GM13977 (cell line): Measurements from ENCODE around the gene CRNKL1.

Experiments used
- DNase-seq: peaks from one replicate; pipeline ENCODE4 v3.0.0; 2012; ENCODE audit warnings: low spot score
- in situ Hi-C: fragments of 300-500 bp; cut with MboI; formaldehyde crosslinking; loops from one replicate; pipeline ENCODE4 v1.12.0; 2022; ENCODE audit warnings: low sequenced_read_pairs, low pct_unique_long_range_greater_than_20kb, mixed read lengths, inconsistent platforms; ENCODE audit not compliant: unreplicated experiment
- TF ChIP-seq, protein P1 (sequence below): IDR thresholded peaks from 2 replicates; pipeline ENCODE4 v1.5.1; 2012; ENCODE audit warnings: mild to moderate bottlenecking, control low read depth; ENCODE audit not compliant: insufficient read depth; ENCODE audit errors: extremely low read depth, missing control alignments

The CRNKL1 gene

DNA sequence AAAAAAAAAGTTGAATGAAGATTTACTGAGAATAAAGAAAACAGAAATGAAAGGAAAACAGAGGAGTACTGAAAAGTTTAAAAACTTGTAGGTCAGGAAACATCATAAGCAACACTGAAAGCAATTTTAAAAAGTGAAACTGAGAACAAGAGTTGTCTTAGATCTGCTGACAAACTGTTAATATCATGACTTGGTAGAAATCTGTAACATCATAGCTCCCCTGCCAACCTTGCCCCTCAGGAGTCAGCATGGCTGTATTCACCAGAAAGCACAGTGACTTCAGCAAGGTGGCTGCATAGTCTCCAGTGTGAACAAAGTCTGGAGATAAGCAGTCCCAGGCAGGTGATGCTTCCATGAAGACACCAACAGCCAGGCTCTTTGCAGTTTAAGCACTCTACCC, 29.8 kb downstream of the CRNKL1 start:
- DNase-seq: peak; percentile 56
- in situ Hi-C loops: no loop called here
- TF ChIP-seq, protein P1, sequence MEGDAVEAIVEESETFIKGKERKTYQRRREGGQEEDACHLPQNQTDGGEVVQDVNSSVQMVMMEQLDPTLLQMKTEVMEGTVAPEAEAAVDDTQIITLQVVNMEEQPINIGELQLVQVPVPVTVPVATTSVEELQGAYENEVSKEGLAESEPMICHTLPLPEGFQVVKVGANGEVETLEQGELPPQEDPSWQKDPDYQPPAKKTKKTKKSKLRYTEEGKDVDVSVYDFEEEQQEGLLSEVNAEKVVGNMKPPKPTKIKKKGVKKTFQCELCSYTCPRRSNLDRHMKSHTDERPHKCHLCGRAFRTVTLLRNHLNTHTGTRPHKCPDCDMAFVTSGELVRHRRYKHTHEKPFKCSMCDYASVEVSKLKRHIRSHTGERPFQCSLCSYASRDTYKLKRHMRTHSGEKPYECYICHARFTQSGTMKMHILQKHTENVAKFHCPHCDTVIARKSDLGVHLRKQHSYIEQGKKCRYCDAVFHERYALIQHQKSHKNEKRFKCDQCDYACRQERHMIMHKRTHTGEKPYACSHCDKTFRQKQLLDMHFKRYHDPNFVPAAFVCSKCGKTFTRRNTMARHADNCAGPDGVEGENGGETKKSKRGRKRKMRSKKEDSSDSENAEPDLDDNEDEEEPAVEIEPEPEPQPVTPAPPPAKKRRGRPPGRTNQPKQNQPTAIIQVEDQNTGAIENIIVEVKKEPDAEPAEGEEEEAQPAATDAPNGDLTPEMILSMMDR: no peak

DNA sequence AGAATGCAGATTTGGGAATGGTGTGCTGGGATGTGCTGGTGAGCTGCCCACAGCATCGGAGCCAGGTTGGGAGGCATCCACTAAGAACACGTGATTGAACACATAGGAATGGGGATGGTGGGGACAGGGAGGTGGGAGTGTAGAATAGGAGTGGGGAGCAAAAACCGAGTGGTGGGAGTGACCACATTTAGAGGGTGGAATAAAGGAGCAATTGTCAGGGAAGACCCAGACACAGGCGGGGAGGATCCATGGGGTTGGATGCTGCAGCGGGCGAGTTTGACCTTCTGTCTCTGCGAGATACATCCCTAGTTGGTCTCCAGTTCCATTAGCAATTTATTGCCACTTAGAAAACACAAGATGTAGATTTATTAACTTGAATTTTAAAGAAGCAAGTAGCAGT, 30.4 kb downstream of the CRNKL1 start:
- DNase-seq: no peak

DNA sequence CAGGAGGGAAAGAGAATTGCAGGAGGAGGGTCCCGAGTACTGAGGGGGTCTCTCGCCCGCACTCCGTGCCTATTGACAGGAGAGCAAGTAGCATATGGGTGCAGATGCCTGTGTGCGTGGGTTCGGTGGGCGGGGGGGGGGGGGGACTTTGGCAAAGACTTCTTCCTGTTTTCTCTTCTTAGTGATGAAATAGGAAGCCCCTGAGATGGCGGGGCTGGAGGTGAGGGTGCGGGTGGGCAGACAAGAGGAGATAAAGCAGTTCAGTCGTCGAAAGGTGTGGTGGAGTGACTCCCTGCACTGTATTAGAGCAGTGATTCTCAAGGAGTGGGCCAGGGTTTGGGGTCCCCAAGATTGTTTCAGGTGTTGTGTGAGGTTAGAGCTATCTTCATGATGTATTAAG, 31.4 kb downstream of the CRNKL1 start:
- no peak for DNase-seq
- TF ChIP-seq, protein P1: no peak
- in situ Hi-C loops: no loop called here

More for the DNA sequence above, 30.4 kb downstream of the CRNKL1 start:
- in situ Hi-C loops: no loop called here
- TF ChIP-seq, protein P1: no peak

DNA sequence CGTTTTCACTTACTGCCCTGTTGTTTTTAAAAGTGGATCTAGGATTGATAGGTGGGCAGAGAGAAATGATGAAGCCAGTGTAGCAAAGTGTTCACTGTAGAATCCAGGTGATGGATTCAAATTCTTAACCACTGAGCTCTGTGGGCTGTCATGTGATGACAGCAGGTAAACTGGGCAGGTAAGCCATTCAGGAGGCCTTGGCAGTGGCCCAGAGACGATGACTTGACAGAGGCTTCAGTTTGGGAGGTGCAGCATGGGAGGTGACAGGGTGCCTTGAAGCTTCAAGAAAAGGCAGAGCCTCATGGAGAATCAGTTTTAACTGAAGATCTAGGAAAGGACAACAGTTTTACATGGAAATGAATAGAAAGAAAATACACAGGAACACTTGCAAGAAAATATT, 33.1 kb downstream of the CRNKL1 start:
- no peak for DNase-seq
- TF ChIP-seq, protein P1: no peak
- in situ Hi-C loops: no loop called here

DNA sequence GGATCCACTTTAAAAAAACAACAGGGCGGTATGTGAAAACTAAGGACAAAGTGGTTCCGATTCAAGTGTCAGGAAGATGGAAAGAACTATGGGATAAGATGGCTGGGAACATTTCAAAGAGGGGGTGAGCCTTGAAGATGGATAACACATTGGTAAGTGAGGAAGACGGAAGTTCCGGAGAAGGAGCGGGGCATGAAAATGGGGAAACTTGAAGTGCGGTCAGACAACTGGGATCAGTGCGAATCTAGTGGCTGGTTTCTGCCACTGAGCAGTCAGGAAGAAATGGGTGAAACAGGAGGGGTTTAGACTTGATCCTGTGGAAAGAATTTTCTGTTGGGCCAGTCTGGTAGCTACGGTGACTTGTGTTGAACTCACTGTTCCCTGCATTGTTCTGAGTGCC, 33.9 kb downstream of the CRNKL1 start:
- TF ChIP-seq, protein P1: no peak
- in situ Hi-C loops: no loop called here
- no peak for DNase-seq

DNA sequence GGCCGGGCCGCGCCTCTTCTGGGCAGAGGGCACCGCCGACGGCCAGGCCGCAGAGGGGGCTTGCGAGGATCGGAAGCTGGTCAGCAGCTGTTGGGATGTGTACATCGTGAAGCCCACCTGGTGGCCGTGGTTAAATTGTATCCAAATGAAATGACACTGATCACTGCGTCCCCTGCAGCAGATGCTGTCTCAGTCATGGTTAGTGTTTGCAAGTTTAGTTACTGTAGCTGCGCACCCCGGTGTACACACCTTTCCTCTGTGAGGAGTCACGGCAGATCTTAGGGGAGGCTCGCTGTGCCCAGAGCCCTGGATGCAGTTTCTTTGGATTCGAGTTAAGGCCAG, 34.5 kb downstream of the CRNKL1 start:
- in situ Hi-C loops: no loop called here
- DNase-seq: no peak
- TF ChIP-seq, protein P1: no peak
